ENCODE data around the gene FAM9A.

The FAM9A gene

DNA sequence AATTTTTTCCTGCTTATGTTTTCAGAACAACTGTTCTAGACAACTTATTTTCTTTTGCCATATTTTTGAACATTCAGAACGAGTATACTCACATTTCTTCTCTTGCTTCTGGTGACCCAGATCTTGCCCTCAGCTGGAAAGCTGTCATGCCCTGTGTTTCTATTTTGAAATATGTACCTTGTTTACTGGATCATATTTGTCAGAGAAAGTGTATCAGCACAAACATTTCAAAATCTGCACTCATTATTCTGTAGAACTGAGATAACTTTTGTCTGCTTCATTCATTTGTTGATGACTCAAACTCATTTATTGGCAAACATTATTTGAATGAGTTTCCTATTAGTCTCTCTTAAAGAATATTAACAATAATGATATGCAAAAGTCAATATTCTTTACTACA lies 46.2 kb upstream of the FAM9A start:
- no peak for DNase-seq (ENCODE audit: low read depth, low spot score)
- H3K4me3 ChIP-seq (ENCODE audit: low read depth, low read length): no peak overlapping the region
- ChIA-PET CTCF (no interaction called here), POLR2A (no interaction called here)
- TF ChIP-seq, protein P1, sequence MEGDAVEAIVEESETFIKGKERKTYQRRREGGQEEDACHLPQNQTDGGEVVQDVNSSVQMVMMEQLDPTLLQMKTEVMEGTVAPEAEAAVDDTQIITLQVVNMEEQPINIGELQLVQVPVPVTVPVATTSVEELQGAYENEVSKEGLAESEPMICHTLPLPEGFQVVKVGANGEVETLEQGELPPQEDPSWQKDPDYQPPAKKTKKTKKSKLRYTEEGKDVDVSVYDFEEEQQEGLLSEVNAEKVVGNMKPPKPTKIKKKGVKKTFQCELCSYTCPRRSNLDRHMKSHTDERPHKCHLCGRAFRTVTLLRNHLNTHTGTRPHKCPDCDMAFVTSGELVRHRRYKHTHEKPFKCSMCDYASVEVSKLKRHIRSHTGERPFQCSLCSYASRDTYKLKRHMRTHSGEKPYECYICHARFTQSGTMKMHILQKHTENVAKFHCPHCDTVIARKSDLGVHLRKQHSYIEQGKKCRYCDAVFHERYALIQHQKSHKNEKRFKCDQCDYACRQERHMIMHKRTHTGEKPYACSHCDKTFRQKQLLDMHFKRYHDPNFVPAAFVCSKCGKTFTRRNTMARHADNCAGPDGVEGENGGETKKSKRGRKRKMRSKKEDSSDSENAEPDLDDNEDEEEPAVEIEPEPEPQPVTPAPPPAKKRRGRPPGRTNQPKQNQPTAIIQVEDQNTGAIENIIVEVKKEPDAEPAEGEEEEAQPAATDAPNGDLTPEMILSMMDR (IDR thresholded peaks at IDR 0.05; ENCODE audit: insufficient read depth, low read length, missing control alignments): no peak

GRCh38 chrX:8846266-8846665 lies 45.1 kb upstream of the FAM9A start:
- no peak overlapping the region for H3K4me3 ChIP-seq (ENCODE audit: low read depth, low read length)
- ChIA-PET POLR2A (no interaction called here), CTCF (no interaction called here)
- TF ChIP-seq, protein P1 (IDR thresholded peaks at IDR 0.05; ENCODE audit: insufficient read depth, low read length, missing control alignments): no peak
- DNase-seq (ENCODE audit: low read depth, low spot score): no peak

- TF ChIP-seq, protein P1 (IDR thresholded peaks at IDR 0.05; ENCODE audit: insufficient read depth, low read length, missing control alignments): no peak
- ChIA-PET POLR2A (no interaction called here), CTCF (no interaction called here)
- no peak for DNase-seq (ENCODE audit: low read depth, low spot score)
- no peak overlapping the region for H3K4me3 ChIP-seq (ENCODE audit: low read depth, low read length)
These were observed 44.3 kb upstream of the FAM9A start for GRCh38 chrX:8845469-8845868.

DNA sequence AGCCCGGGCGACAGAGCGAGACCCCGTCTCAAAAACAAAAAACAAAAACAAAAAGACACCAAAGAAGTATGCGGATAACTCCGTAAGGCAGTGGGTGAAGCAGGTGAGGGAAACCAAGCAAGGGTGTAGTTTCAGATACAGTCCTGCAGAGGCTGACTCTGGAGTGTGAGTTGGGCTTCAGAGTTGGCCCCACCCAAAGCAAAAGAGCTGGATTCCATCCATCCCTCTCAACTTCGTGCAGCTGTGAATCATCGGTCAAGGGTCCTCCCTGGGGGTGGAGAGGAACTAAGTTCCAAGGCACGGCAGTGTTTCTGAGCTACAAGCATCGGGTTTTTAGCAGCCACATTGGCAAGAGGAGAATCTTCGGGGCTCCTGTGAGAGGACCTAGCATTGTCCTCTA lies 43.9 kb upstream of the FAM9A start:
- POLR2A ChIA-PET: interaction anchor here (0.6 kb wide), 1 partner anchor 46 kb away, joined by 3 read pairs; no protein-coding TSS in a partner anchor
- CTCF ChIA-PET: no interaction called here
- no peak overlapping the region for H3K4me3 ChIP-seq (ENCODE audit: low read depth, low read length)
- no peak for DNase-seq (ENCODE audit: low read depth, low spot score)
- TF ChIP-seq, protein P1 (IDR thresholded peaks at IDR 0.05; ENCODE audit: insufficient read depth, low read length, missing control alignments): no peak

DNA sequence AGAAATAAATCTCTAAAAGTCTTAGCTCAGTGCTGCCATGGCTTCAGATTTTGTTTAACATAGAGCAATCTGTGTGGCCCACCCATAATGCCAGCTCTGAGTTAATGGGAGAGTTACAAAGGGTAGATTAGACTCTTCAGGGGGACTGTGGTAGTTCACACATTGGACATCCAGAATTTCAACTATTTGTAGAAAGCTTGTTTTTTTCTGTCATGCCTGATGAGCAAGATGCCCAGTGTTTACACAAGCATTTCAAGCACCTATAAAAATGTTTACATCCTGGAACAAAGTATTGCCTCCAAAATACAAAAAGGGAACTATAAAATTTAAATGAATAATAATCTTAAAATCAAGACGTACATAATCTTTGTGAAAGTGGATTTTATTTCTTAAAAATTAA lies 43.0 kb upstream of the FAM9A start:
- TF ChIP-seq, protein P1 (IDR thresholded peaks at IDR 0.05; ENCODE audit: insufficient read depth, low read length, missing control alignments): no peak
- DNase-seq (ENCODE audit: low read depth, low spot score): no peak
- H3K4me3 ChIP-seq (ENCODE audit: low read depth, low read length): no peak overlapping the region
- CTCF ChIA-PET: no interaction called here
- POLR2A ChIA-PET: no interaction called here

DNA sequence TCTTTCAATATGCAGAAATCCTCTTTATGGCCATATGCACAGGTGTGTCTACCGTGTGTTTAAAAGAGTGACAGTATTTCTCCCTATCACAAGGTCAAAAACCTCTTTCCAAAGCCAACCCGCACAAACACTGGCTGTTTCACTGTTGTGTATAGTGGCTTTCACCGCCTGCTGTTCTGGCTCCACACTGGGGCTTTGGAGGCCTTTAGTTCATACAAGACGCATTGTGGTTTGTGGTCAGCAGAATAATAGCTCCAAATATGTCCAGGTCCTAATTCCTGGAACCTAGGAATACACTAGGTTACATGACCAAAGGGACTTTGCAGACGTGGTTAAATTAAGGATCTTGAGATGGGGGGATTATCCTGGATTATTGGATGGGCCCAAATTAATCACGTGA lies 40.7 kb upstream of the FAM9A start:
- DNase-seq (ENCODE audit: low read depth, low spot score): no peak
- CTCF ChIA-PET: no interaction called here
- POLR2A ChIA-PET: no interaction called here
- TF ChIP-seq, protein P1 (IDR thresholded peaks at IDR 0.05; ENCODE audit: insufficient read depth, low read length, missing control alignments): no peak
- no peak overlapping the region for H3K4me3 ChIP-seq (ENCODE audit: low read depth, low read length)
